B cell (primary cell): Measurements from ENCODE around the gene SLC29A4. TPM values are rescaled to one million over a fixed set of nuclear protein-coding genes. Genes with fewer than 3 reads are reported as not detected.
"Not testable (repeated sequence)": the region's sequence is repeated elsewhere in the genome, so short reads cannot be mapped to it uniquely, and the experiment has no call there.

Experiments used
- ATAC-seq: fragments of 200-7000 bp; cut with Tn5 transposase; one replicate; pipeline ENCODE4 v1.10.0; 2021; ENCODE audit warnings: low read depth, mild to moderate bottlenecking, moderate number of reproducible peaks, moderate library complexity
- CTCF ChIA-PET: fragments of 350-600 bp; sonication (Branson Sonifier 250); formaldehyde crosslinking; loops from one replicate; lab custom pipeline; 2021; ENCODE audit warnings: antibody characterized with exemption, inconsistent platforms; lab: Charles Lee
- POLR2A ChIA-PET: fragments of 350-600 bp; sonication (Branson Sonifier 250); formaldehyde crosslinking; loops from one replicate; lab custom pipeline; 2021; ENCODE audit warnings: antibody characterized with exemption; lab: Charles Lee
- DNase-seq: peaks from one replicate; pipeline ENCODE4 v3.0.0; 2013
- H2AFZ ChIP-seq: 2 replicates; pipeline ENCODE4 v1.6.1; 2012; ENCODE audit warnings: mild to moderate bottlenecking, low read depth, low read length; ENCODE audit not compliant: insufficient read depth, poor library complexity, severe bottlenecking
- H3K27ac ChIP-seq, 2 donors: 1 replicate in 1 of 2; 2 replicates in 1 of 2; pipeline ENCODE4 v1.5.1; 2012 to 2013; ENCODE audit warnings: low read length in 2 of 2, mild to moderate bottlenecking in 2 of 2, moderate library complexity in 1 of 2
- H3K27me3 ChIP-seq, 4 experiments: fragments of 200-600 bp in 1 of 4; sonication (generic) in 1 of 4; replicated peaks in 1 of 4; 1 replicate in 2 of 4; 2 replicates in 2 of 4; pipeline versions ENCODE4 v1.6.1 to v1.7.0; 2013 to 2016; ENCODE audit warnings: low read length in 3 of 4, mild to moderate bottlenecking in 2 of 4, mixed read lengths in 1 of 4, moderate library complexity in 1 of 4; ENCODE audit not compliant: insufficient read depth in 4 of 4, control insufficient read depth in 3 of 4; ENCODE audit errors: control extremely low read depth in 1 of 4
- H3K36me3 ChIP-seq, 2 experiments: replicated peaks in 1 of 2; 1 replicate in 1 of 2; 2 replicates in 1 of 2; pipeline versions ENCODE4 v1.6.1 to v1.7.1; 2013; ENCODE audit warnings: low read length in 1 of 2; ENCODE audit not compliant: insufficient read depth in 2 of 2, control insufficient read depth in 1 of 2; ENCODE audit errors: control extremely low read depth in 1 of 2, extremely low read depth in 1 of 2
- H3K4me1 ChIP-seq, 2 donors: fragments of 200-600 bp in 1 of 2; sonication (generic) in 1 of 2; 1 replicate in 1 of 2; 2 replicates in 1 of 2; pipeline versions ENCODE4 v1.5.1 to v1.6.1; 2013 to 2017; ENCODE audit warnings: low read length in 2 of 2; ENCODE audit not compliant: control insufficient read depth in 2 of 2, insufficient read depth in 2 of 2
- H3K4me2 ChIP-seq: replicated peaks from 2 replicates; pipeline ENCODE3; 2012; ENCODE audit warnings: mild to moderate bottlenecking, low read depth, low read length; ENCODE audit not compliant: poor library complexity, severe bottlenecking
- H3K4me3 ChIP-seq, 5 experiments: fragments of 200-600 bp in 1 of 5; sonication (generic) in 1 of 5; 1 replicate in 3 of 5; 2 replicates in 2 of 5; pipeline versions ENCODE4 v1.5.1 to v1.7.0; 2011 to 2016; ENCODE audit warnings: low read length in 4 of 5, mild to moderate bottlenecking in 4 of 5, low read depth in 2 of 5, control low read depth in 1 of 5, moderate library complexity in 1 of 5; ENCODE audit not compliant: insufficient read depth in 1 of 5; ENCODE audit errors: control extremely low read depth in 1 of 5, extremely low read depth in 1 of 5
- H3K79me2 ChIP-seq: fragments of 200-600 bp; sonication (generic); one replicate; pipeline ENCODE4 v1.6.0; 2016; ENCODE audit warnings: low read length; ENCODE audit not compliant: control insufficient read depth, insufficient read depth
- H3K9ac ChIP-seq: fragments of 200-600 bp; sonication (generic); 2 replicates; pipeline ENCODE4 v1.6.1; 2017; ENCODE audit warnings: mild to moderate bottlenecking, low read length, moderate library complexity
- H3K9me3 ChIP-seq, 3 donors: one replicate each; pipeline versions ENCODE4 v1.6.1 to v1.7.1; 2013; ENCODE audit warnings: low read length in 2 of 3; ENCODE audit not compliant: control insufficient read depth in 2 of 3, insufficient read depth in 1 of 3; ENCODE audit errors: control extremely low read depth in 1 of 3
- H4K20me1 ChIP-seq: 2 replicates; pipeline ENCODE4 v1.6.0; 2012; ENCODE audit warnings: mild to moderate bottlenecking, low read length; ENCODE audit not compliant: insufficient read depth, control insufficient read depth, poor library complexity, severe bottlenecking
- H3K27ac Mint-ChIP-seq: one replicate; pipeline ENCODE4 v1.8.0; 2021; ENCODE audit warnings: mixed read lengths
- H3K27me3 Mint-ChIP-seq: one replicate; pipeline ENCODE4 v1.8.0; 2021; ENCODE audit warnings: mixed read lengths
- H3K4me1 Mint-ChIP-seq: one replicate; pipeline ENCODE4 v1.8.0; 2021; ENCODE audit warnings: mixed read lengths
- H3K4me3 Mint-ChIP-seq: one replicate; pipeline ENCODE4 v1.8.0; 2021; ENCODE audit warnings: mixed read lengths
- H3K9me3 Mint-ChIP-seq: one replicate; pipeline ENCODE4 v1.8.0; 2022; ENCODE audit warnings: mixed read lengths; ENCODE audit not compliant: insufficient read depth
- EZH2 ChIP-seq: IDR thresholded peaks from 2 replicates; pipeline ENCODE4 v1.6.1; 2012; ENCODE audit warnings: borderline replicate concordance, low read depth, mild to moderate bottlenecking, moderate library complexity, low read length; ENCODE audit not compliant: insufficient read depth, poor library complexity, severe bottlenecking
- WGBS: methylation state at CpG from one replicate; pipeline ENCODE4 v1.1.5; 2013; ENCODE audit warnings: missing lambda C conversion rate; ENCODE audit not compliant: insufficient coverage; 5-methylcytosine and 5-hydroxymethylcytosine counted together
- intact Hi-C: fragments of 100-400 bp; cut with micrococcal nuclease; formaldehyde crosslinking; loops from one replicate; pipeline ENCODE4 v1.10.0; 2022
- polyA plus RNA-seq: library from polyadenylated mRNA; depleted of rRNA; stranded (reverse); fragments of >200 nt; gene quantifications from 2 replicates; pipeline ENCODE4 v1.2.3, GENCODE V29; 2012
- total RNA-seq, 2 donors: library from RNA; stranded (reverse); fragments of 120-200 nt in 1 of 2; gene quantifications; 1 replicate in 1 of 2; 2 replicates in 1 of 2; pipeline versions ENCODE4 v1.2.3 to v1.2.4, GENCODE V29; 2013 to 2022
- TF ChIP-seq, protein P1 (sequence below): fragments of 200-600 bp; IDR thresholded peaks from one replicate; pipeline ENCODE4 v1.8.0; 2022; ENCODE audit warnings: antibody characterized with exemption, mild to moderate bottlenecking

The SLC29A4 gene
- total and polyA plus RNA-seq, 2 donors (not counting 1 experiment from before 2014, with no cell fraction given) = 0.21 to 0.67 TPM

DNA sequence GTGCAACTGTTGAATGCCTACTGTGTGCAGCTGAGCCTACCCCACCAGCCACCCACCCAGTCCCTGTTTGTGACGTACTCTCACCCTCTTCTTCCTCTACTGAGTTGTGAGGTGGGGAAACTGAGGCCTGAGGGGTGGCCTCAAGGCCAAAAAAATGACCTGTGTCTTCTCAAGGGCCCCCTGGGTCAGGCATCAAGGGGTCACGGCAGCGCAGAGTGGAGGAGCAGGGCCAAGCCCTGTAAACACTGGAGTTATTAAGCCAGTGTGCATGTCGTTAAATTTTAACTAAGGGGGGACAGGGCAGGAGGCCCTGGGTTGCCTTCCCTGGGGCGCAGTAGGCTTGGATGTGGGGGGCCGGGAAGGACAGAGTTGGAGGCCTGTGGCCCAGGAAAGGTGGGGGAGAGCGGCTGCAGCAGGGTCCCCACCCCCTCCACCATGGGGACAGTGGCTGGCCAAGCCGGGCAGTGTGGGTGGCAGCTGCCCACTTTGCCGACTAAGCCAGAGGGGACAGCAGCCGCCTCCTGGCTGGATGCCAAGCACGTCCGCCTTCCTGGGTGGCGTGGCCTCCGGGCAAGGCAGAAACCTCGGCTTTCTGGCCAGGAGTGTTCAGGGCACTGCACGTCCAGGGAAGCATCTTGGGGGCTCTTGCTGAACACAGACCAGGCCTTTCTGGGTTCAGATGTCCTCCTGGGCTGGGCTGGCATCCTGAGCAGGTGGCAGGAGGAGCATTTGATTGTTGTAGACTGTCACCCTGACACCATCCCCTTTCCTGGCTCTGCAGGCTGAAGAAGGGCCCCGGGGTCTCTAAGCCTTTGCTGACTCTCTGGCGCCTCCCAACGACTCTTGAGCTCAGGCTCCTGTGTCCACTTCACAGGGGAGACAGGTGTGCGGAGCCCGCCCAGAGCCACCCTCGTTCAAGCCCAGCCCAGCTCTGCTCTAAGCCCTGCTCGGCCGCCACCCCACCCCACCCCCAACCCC, 1.9 kb downstream of the SLC29A4 start:
- Histone ChIP-seq H3K9ac (no peak overlapping the region), H3K27ac (no peak overlapping the region), H2AFZ (no peak overlapping the region), H3K36me3 (no peaks in the 10 kb centered on the region), H3K4me1 (peaks cover 6% of the 10 kb centered on the region in 2 donors), H3K79me2 (no peaks in the 10 kb centered on the region), H3K4me3 (no peak overlapping the region), H3K4me2 (no peak overlapping the region), H3K9me3 (peaks cover 0 to 9% (median 0%) of the 10 kb centered on the region in 3 donors), H4K20me1 (no peaks in the 10 kb centered on the region), H3K27me3 (peaks cover 0 to 23% (median 8%) of the 10 kb centered on the region in 4 experiments)
- Mint-ChIP-seq H3K4me3 (peak overlapping the region; percentile 69), H3K27ac (no peak overlapping the region), H3K4me1 (peaks cover 2% of the 10 kb centered on the region), H3K27me3 (peaks cover 18% of the 10 kb centered on the region), H3K9me3 (no peaks in the 10 kb centered on the region)
- intact Hi-C loops = no loop called here
- DNase-seq = peak; percentile 51
- CTCF ChIA-PET = interaction anchor here (1.0 kb wide), 2 partner anchors 44 to 310 kb away, joined by 4 read pairs; no protein-coding TSS in a partner anchor
- POLR2A ChIA-PET = interaction anchor here (0.6 kb wide), 1 partner anchor 449 kb away, joined by 3 read pairs; no protein-coding TSS in a partner anchor
- peak; percentile 41 for ATAC-seq
- TF ChIP-seq, protein P1, sequence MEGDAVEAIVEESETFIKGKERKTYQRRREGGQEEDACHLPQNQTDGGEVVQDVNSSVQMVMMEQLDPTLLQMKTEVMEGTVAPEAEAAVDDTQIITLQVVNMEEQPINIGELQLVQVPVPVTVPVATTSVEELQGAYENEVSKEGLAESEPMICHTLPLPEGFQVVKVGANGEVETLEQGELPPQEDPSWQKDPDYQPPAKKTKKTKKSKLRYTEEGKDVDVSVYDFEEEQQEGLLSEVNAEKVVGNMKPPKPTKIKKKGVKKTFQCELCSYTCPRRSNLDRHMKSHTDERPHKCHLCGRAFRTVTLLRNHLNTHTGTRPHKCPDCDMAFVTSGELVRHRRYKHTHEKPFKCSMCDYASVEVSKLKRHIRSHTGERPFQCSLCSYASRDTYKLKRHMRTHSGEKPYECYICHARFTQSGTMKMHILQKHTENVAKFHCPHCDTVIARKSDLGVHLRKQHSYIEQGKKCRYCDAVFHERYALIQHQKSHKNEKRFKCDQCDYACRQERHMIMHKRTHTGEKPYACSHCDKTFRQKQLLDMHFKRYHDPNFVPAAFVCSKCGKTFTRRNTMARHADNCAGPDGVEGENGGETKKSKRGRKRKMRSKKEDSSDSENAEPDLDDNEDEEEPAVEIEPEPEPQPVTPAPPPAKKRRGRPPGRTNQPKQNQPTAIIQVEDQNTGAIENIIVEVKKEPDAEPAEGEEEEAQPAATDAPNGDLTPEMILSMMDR = no peak
- no peak for TF ChIP-seq EZH2
- 76% methylated on average over 22 of the region's 24 CpGs for whole genome bisulfite sequencing

GRCh38 chr7:5286933-5287332, 4.2 kb downstream of the SLC29A4 start:
- H3K4me3 Mint-ChIP-seq = no peak overlapping the region
- ATAC-seq (no peak), DNase-seq (no peak)
- no peak overlapping the region for H3K27ac ChIP-seq
- peaks cover 6% of the 10 kb centered on the region in 2 donors for H3K4me1 ChIP-seq
- no peak overlapping the region for H3K4me3 ChIP-seq
- intact Hi-C loops = no loop called here
- WGBS = 96% methylated on average over 8 of the region's 9 CpGs
- H3K36me3 ChIP-seq = no peaks in the 10 kb centered on the region
- H3K27me3 Mint-ChIP-seq = peaks cover 16% of the 10 kb centered on the region
- H3K9ac ChIP-seq = no peak overlapping the region
- H3K9me3 ChIP-seq = peaks cover 0 to 9% (median 0%) of the 10 kb centered on the region in 3 donors
- ChIA-PET CTCF (no interaction called here), POLR2A (no interaction called here)
- peaks cover 0 to 20% (median 8%) of the 10 kb centered on the region in 4 experiments for H3K27me3 ChIP-seq
- H3K4me1 Mint-ChIP-seq = peaks cover 2% of the 10 kb centered on the region
- TF ChIP-seq, protein P1 = no peak
- TF ChIP-seq EZH2 = no peak
- H3K79me2 ChIP-seq = no peaks in the 10 kb centered on the region
- no peak overlapping the region for H3K4me2 ChIP-seq
- no peaks in the 10 kb centered on the region for H3K9me3 Mint-ChIP-seq
- no peak overlapping the region for H2AFZ ChIP-seq
- H3K27ac Mint-ChIP-seq = no peak overlapping the region
- H4K20me1 ChIP-seq = no peaks in the 10 kb centered on the region

- H3K27me3 ChIP-seq = peaks cover 0 to 20% (median 8%) of the 10 kb centered on the region in 4 experiments
- peaks cover 16% of the 10 kb centered on the region for H3K27me3 Mint-ChIP-seq
- WGBS = 90% methylated on average over 5 of the region's 5 CpGs
- H3K79me2 ChIP-seq, H3K4me1 Mint-ChIP-seq, H3K9ac ChIP-seq, H3K4me3 ChIP-seq, H3K4me2 ChIP-seq, DNase-seq, H4K20me1 ChIP-seq, ATAC-seq, H3K27ac Mint-ChIP-seq, H3K4me1 ChIP-seq, H3K36me3 ChIP-seq, H3K9me3 ChIP-seq, H3K4me3 Mint-ChIP-seq, H3K27ac ChIP-seq, intact Hi-C loops, H3K9me3 Mint-ChIP-seq, CTCF ChIA-PET, H2AFZ ChIP-seq: not testable (repeated sequence)
- POLR2A ChIA-PET = interaction anchor here (0.7 kb wide), 2 partner anchors 53 to 91 kb away, joined by 3 to 4 read pairs; no protein-coding TSS in a partner anchor
Measured at GRCh38 chr7:5287373-5287772, 4.6 kb downstream of the SLC29A4 start.
